ENCODE measurements around the gene CNGA2.

The CNGA2 gene

DNA sequence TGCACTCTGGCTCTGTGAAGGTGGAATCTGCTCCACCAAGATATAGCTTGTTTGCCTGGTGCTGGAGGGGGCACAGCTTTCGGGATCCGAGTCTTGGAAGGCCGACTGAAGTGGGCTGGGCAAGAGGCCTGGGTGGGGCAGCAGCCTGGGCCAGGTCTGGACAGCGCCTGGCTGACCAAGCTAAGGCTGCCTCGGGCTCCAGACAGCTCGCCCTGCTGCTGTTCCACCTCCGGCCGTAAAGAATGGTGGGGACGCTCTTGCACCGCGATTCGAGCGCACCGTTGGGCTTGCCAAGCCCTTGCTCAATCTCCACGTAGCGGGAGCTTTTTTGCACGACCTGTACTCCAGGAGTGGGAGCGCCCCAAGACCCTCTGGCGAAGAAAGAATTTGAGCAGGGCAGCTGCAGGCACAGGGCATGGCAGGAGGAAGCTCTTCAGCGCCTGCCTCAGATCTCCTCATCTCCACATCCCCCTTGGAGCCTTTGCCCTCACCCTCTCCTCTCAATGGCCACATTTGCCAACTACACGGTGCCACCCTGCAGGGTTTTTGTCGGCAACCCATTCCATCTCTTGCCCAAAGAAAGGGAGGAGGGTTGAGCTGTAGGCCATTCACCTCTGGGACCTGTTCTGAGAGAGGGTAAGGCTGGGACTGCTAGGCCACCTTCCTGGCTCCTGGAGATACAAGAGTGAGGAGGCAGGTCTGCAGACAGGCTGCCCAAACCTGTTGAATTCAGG lies 18.9 kb downstream of the CNGA2 start:
- DNase-seq = peak; percentile 10

DNA sequence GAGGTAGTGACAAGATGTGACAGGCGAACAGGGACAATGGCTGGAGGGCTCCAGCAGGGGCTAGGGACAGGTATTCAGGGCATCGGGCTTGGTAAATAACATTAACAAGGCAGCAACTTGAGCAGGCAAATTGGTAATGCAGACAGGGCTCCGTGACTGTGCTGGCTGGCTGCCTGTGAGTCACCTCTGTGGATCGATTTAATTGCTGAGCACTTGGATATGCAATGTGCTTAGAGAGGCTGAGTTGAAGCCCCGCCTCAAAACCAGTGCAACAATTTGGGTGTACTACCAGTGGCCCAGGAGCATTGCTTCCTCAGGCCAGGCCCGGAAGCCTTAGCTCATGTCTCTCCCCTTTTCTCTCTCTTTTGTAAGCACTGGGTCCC lies 19.5 kb downstream of the CNGA2 start:
- DNase-seq = no peak

DNA sequence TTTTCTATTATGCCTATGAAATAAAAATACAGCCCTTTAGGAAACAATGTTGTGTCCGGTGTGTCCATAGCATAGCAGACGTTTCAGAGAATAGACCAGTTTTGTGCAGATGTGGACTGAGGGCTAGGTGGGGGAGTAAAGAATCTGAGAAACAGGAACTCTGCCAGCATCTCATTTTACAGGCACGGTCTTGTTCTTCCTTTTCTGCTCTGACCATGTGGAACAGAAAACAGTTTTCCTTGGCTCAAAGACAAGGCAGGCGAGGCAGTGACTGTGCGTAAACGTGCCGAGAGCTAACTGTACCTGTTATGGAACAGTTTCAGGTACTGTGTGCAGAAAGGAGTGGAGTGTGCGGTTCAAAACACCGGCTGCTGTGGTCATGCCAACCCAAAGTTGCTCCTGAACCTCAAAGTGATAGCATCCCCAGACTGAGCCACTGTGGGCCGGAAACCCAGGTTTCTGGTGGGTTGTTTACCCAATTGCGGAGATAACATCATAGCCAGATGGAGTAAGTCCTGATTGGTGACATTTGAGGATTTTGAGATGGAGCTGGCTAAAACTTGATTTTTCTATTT lies 20.2 kb downstream of the CNGA2 start:
- DNase-seq = no peak

DNA sequence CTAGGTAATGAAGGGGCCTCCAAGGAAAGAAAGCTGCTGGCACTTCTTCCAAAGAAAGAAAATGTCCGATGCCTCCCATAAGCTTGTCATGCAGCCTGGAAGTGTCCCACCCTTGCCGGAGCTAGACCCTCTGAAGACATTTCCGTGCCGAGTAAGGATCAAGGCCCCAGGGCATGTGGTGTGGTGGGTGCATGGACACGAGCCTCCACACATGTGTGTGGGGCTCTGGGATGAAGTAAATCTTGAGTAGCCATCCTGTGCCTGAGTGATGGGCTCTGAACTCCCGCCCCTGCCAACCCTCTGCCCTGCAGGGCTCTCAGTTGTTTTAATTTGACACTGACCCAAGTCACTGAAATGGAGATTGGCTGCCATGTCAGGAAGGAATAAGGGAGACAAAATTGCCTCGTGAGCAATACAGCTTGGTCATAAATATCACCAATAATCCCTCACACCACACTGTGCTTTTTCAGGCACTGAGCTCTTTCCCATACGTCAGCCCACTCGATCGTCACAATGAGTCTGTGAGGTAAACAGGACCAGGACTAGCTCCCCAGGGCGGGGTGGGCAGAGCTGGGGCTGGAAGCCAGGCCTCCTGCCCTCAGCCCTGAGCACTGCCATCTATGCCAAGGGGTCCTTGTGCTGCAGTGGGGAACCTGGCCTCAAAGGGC lies 24.6 kb downstream of the CNGA2 start:
- no peak for DNase-seq

DNA sequence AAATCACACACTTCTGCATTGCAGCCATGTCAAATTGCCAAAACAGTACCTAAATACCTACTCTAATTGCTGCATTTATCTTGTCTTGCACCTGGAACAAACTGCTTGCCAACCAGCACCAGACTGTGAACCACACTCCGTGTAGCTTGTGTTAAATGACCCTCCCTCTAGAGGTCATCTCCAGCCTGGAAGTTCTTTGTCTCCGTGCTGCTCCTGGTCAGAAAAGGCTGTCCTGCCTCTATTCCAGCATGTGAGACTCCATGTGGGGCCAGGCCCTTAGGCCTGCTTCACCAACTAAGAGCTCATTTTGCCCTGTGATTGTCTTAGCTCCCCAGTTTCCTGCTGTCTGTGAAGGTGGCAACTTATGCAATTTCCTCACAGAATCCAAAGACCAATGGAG lies 28.3 kb downstream of the CNGA2 start:
- no peak for DNase-seq

DNA sequence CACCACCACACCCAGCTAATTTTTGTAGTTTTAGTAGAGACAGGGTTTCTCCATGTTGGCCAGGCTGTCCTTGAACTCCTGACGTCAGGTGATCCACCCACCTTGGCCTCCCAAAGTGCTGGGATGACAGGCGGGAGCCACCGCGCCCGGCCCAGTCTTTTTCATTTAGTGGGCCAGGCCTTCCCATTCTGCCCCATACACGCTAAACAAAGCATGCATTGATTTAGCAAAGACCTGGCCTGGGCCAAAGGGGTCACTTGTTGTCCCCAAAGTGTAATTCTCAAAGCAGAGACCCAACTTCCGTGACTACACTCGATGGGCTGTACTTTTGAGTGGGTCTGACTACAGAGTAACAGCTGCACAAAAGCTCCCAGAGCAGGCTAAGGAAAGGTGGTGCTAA lies 29.2 kb downstream of the CNGA2 start:
- no peak for DNase-seq

DNA sequence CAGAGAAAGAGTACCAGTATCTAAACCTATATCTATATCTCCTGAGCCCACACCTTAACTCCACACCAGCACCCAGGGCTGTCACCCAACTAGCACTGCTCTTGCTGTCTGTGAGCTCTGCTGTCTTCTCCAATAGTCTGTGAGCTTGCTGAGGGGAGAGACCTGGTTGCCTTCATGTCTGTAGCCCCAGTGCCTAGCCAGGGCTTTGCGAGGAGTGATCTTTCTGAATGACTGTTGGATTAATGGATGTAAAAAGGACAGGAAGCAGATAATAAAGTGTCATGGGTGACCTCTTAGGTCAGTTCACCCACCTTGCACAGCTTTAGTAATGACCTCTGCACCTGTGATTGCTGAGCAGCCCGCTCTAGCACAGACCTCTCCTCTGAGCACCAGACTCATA lies 30.5 kb downstream of the CNGA2 start:
- no peak for DNase-seq

DNA sequence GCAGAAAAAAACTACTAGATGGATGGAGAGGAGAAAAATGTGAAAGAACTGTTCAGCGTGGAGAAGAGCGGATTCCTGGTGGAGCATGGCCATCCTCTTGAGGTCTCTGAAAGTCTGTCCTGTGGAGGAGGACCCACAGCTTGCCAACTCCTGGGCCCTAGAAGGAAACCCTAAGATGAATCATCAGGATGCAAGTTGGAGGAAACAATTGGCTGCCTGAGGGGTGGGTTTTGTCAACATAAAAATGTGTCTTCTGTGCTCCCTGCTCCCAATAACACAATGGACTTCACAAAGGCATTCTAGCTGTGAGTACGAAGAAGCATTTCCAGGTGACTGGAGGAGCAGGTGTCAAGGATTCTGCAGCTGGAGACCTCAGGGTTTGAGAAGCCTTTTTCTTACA lies 37.2 kb downstream of the CNGA2 start:
- DNase-seq = no peak

DNA sequence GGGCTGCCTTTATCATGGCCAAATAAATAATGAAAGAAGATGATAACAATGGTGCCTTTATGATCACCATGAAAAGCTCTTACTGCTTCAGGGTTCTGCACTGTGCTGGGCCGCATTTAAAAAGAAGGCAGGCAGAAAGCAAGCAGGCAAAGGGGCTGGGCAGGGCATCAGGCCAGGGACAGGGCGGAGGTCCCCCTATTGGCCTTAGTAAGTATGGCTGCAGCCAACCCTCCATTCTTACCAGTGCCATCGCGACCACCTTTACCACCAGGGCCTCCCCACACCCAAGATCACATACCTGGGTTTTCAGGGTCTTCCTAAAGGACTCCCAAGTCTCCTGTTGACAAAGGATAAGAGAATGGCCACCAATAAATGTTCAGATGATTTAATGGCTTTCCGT lies 38.9 kb downstream of the CNGA2 start:
- DNase-seq = no peak

DNA sequence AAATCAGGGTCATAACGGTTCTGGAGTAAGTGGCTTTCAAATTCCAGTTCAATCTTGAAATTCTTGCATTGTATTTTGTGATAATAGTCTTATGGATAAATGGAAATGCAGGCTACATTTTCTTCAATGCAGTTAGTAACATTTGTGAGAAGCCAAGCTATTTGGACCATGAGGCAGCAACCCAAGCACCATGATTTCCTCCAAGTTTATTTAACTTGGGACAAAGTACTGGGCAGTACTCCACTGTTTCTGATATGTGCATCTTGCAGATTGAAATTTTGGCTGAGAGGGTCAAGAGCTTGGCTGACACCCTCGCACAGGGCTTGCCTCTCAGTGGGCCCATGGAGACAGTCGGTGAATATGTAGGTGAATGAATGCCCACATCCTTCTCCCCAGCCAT lies 39.9 kb downstream of the CNGA2 start:
- DNase-seq = no peak

DNA sequence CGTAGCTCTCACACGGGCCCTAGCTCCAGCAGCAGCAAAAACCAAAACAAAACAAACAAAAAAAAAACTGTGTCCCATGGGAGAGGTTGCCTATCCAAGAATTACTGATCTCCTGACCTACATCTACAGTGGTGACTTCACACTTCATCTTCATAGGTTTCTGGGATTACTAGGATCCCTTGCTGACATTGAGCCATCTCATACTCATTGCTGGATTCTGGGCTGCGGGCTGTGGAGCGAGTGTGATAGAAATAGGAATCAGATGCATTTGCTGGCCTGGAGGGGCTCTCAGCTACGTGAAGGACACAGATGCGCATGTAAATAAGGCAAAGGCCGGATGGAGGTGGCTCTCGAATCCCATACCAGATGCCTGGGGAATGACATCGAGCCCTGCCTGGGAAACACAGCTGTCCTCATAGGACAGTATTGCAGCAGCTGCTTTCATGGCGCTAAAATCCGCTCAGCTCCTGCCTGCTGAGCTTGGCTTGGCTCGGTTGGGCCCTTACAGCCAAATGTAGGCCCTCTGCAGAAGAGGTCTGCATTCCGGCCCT lies 41.7 kb downstream of the CNGA2 start:
- no peak for DNase-seq

DNA sequence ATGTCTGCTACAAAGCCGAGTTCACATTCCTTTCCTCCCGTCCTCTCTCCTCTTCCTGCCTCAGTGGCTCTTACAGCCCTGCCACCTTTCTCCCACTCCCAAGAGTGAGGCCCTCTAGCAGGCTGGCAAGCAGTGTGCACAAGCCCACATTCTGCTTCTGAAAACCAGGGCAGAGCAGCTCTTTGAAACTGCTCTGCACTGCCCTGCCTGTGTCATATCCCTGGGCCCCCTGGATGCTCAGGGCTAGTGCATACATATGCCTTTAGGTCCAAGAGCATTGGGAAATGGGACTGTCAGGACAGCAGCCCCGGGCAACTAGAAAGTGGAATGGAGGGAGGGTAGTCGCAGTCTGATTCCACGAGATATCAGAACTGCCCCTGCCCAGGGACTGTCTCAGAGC lies 42.4 kb downstream of the CNGA2 start:
- DNase-seq = no peak

DNA sequence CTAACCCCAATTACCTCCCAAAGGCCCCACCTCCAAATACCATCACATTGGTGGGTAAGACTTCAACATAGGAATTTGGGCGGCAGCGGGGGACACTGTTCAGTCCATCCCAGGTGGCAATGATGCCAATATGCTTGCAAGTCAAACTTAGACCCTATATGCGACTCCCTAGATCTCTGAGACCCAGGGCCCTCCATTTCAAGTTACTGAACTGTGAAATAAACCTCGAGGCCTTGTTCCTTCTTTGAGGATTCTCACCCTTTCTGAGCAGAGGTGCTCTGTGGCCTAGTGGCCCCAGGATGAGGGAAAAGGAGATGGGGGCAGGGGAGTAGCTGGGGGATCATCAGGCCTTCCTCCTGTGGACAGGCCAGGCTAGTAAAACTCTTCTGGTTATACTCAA lies 44.7 kb downstream of the CNGA2 start:
- no peak for DNase-seq

DNA sequence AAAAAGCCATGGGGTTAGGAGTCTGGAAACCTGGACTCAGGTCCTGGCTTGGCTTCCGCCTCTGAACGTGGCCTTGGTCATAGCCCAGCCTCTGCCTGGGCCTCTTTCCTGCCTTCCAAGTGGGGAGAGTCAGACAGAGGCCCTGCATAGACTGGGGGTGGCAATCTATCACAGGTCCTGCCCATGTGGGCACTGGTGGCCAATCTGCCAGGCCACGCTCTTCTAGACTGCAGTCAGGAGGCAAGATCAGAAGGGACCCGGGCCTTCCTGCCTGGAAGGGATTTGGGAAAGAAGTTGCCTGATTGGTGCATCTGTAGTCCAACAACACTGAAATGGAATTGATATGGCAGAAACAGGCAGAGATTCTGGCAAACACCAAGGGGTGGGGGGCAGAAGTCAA lies 46.1 kb downstream of the CNGA2 start:
- DNase-seq = no peak

DNA sequence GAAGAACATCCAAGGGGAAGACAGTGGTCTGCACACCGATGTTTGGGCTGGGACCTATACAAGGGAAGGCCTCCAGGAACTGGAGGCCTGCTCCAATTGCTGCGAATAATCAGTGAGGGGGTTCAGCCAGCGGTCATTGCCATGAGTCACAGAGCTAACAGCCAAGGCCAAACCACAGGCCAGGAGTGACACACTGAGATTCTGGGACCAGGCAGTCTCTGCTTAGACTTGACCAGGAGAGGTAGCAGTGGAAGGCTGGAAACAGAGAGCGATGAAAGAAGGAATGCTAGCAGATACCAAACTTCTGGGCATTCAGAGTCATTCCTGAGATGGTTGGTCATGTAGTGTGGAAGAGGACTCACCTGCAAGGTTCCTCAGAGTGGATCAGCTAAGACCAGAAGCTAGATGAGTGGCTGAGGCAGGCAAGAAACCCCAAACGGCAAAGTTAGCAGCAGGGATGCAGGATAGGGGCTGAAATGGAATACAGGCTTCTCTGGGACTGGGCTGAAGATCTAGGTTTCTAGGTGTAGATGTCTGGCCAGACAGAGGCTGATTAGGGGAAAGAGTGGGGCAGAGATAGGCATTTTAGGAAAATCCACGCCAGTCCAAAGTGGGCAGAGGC lies 54.7 kb downstream of the CNGA2 start:
- DNase-seq = no peak

DNA sequence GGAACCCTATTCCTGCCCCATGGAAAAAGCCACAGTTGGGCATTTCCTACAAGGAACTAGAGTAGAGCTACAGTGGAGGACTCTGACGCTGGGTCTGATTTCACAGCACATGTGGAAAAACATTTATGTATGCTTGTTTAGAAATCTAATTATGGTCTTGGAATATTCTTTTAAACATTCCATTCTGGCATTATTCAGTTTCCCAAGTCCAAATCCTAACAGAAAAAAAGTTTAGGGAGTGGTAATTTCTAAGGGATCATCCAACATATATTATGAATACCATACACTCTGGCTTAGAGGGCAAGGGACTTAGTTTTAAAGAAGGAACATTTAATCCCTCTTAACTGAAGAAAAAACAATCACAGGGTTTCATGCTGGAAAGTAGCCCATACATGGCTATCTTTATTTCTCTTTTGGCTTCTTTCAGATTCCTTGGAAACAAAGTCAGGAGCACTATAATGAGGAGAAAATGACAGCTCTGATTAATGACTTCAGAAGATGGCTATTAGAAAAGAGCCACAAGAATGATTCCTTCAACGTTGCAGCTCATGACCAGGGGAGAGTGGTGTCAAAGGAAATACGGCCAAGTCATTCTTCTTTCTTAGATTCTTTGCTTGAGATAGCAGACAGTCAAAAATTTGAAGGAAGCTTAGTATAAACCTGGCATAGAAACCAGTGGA lies 56.1 kb downstream of the CNGA2 start:
- DNase-seq = no peak

DNA sequence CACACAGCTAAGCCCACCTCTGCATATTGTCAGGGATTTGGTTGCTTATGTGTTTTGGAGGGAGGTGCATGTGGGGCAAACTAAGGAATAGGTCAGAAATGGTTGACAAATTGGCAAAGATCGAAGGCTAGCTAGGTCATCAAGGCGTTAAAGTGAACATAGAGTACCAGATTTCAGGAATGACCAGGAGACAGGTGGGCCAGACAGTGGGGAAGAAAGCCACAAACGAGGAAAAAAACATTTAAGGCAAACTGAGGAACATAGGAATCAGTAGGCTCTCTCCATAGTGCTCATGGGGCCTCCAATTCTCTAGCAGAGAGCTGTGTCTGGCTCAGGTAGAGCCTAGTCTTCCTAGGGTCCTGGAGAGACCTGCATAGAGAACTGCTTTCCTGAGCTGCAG lies 57.4 kb downstream of the CNGA2 start:
- no peak for DNase-seq

DNA sequence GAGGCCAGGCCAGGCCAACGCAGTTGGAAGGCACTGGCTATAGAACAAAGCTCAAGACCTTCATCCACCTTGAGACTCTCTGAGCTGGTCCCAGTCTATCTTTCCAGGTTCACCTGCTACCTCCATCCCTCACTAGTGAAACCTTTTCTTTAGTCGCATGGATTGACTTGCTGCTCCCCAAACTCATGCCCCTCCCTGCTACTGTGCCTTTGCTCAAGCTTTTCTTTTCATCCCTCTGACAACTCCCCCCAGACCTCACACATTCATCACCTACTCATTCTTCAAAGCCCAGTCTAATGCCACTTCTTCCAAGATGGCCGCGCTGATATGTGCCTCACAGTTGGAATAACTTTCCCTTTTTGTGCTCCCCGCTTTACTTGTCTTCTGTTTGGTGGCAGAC lies 58.0 kb downstream of the CNGA2 start:
- no peak for DNase-seq

DNA sequence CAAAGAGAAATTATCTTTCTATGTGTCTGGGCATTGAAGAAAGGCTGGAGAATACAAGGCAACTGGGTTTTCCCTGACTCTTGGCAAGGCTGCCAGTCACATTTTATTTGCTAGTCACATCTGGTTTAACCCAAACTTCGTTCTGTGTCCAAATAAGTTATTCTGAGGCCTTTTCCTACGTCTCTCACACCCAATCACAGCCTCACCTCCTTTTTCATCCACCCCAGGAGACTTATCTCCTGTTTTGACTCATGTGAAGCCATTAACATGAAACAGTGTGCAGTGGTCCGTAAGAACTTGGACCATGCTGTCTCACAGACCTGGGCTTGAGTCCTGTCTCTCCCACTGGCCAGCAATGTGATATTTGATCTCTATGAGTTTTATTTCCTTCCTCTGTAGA lies 59.3 kb downstream of the CNGA2 start:
- no peak for DNase-seq

Measured in suppressor macrophage treated with lipopolysaccharide for 4 hours (primary cell).